ENCODE results near the gene RASAL2. TPM values are rescaled to one million over a fixed set of nuclear protein-coding genes. Genes with fewer than 3 reads are reported as not detected.

The RASAL2 gene
- total RNA-seq, 3 donors from 2014 or later: 13.0 to 17.5 (median 14.2) TPM

- Histone ChIP-seq H3K36me3 (ENCODE audit: low read depth) (no peaks in the 10 kb centered on the region), H3K4me3 (no peak overlapping the region), H3K9me3 (no peaks in the 10 kb centered on the region), H3K4me1 (ENCODE audit: low read depth) (no peaks in the 10 kb centered on the region)
- no peak for ATAC-seq
- DNase-seq: no peak
- intact Hi-C loops (cut with DNase I, micrococcal nuclease): no loop called here
- TF ChIP-seq CTCF (IDR thresholded peaks at IDR 0.05): no peak
Observed at GRCh38 chr1:178232108-178232507, 138.2 kb downstream of the RASAL2 start.

DNA sequence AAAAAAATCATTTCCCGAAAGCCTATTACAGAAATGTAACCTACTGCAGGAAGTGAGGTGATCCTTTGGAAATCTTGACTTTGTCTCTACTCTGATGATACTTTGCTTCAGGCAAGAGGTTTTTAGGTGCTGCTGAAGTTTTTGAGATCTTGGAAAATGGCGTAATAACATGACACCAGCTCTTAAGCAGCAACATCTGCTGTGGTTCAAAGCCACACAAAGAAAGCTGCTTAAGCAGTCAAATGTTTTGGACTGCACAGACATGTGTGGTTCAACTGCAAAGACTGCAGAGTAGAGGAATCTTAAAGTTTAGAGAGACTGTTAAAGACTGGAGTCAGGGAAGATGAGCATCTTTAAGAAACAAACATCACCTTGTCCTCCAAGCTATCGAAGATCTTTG lies 139.0 kb downstream of the RASAL2 start:
- H3K36me3 ChIP-seq (ENCODE audit: low read depth): no peaks in the 10 kb centered on the region
- no peaks in the 10 kb centered on the region for H3K4me1 ChIP-seq (ENCODE audit: low read depth)
- ATAC-seq (no peak), DNase-seq (no peak)
- intact Hi-C loops (cut with DNase I, micrococcal nuclease): no loop called here
- no peak for TF ChIP-seq CTCF (IDR thresholded peaks at IDR 0.05)
- no peaks in the 10 kb centered on the region for H3K9me3 ChIP-seq
- H3K4me3 ChIP-seq: no peak overlapping the region

DNA sequence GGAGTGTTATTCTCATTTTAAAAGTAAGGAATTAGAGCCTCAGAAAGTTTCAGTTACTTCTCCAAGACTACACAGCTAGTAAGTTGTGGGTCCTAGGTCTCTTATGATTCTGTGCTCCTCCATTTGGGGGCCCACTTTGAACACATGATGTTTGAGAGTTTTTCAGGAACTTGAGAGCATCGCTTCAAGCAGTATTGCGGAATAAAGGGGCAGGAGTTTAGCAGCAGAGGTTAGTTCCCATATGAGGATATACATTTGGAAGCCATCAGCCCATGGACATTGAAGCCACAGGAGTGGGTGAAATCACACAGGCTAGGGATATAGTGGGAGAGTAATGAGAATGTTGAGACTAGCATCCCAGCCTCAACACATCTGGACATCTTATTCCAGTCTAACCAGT lies 143.2 kb downstream of the RASAL2 start:
- H3K4me1 ChIP-seq (ENCODE audit: low read depth): no peaks in the 10 kb centered on the region
- H3K4me3 ChIP-seq: no peak overlapping the region
- no peak for DNase-seq
- H3K36me3 ChIP-seq (ENCODE audit: low read depth): no peaks in the 10 kb centered on the region
- no peak for TF ChIP-seq CTCF (IDR thresholded peaks at IDR 0.05)
- ATAC-seq: no peak
- intact Hi-C loops (cut with DNase I, micrococcal nuclease): no loop called here
- no peaks in the 10 kb centered on the region for H3K9me3 ChIP-seq

DNA sequence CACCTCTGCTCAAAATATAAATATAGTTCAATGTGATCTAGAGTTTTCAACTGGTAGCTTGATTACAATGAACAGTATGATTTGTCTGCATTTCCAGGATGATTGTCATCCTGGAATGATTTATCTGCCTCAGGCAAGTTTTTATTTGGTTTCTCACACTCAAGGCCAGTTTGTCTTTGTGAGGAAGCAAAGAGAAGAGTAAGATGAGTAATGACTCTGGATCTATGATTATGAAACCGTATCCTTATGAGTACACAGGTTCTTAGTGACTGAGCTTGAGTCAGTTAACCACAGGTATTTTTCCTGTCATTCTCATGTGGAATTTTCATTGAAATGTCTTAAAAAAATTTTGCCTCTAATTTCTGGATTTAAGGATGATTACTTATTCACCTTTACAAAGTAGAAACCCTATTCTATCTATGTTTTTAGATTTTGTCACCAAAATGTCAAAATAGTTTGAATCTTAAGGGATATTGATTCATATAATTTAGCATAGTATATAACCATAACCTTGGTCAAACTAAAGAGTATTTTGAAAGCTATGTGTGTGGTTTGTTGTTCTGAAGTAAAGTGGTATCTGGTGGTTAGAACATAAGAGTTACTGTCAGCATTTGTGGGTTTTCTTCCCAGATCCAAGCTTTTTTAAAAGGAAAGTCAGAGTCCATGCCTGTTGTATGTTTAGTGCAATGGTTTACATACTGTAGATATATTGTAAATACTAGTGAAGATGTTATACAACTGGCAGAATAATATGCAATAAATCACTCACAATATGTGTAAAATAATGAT lies 145.0 kb downstream of the RASAL2 start:
- no peaks in the 10 kb centered on the region for H3K36me3 ChIP-seq (ENCODE audit: low read depth)
- H3K4me3 ChIP-seq: no peak overlapping the region
- DNase-seq: no peak
- TF ChIP-seq CTCF (IDR thresholded peaks at IDR 0.05): no peak
- H3K9me3 ChIP-seq: no peaks in the 10 kb centered on the region
- H3K4me1 ChIP-seq (ENCODE audit: low read depth): no peaks in the 10 kb centered on the region
- intact Hi-C loops (cut with DNase I, micrococcal nuclease): no loop called here
- peak; percentile 65 for ATAC-seq

DNA sequence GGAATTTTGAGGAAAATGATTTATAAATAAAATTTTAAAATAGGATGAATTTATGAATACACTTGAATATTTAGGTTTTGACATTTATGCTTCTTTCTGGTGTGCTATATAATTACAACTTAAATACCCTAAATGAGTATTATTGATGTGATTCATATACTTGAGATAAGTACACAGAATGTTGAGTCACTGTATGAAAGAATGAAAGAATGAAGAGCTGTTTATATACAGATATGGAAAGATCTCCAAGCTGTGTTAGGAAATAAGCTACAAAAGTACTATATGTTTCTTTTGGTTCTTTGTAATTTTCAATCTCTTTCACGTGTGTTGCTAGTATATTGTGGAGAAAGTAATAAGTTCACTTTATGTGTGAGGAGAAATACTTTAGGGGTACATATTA lies 147.2 kb downstream of the RASAL2 start:
- no peak for DNase-seq
- no peak for TF ChIP-seq CTCF (IDR thresholded peaks at IDR 0.05)
- no peak overlapping the region for H3K4me3 ChIP-seq
- H3K36me3 ChIP-seq (ENCODE audit: low read depth): no peaks in the 10 kb centered on the region
- H3K9me3 ChIP-seq: no peaks in the 10 kb centered on the region
- H3K4me1 ChIP-seq (ENCODE audit: low read depth): no peaks in the 10 kb centered on the region
- no peak for ATAC-seq
- intact Hi-C loops (cut with DNase I, micrococcal nuclease): no loop called here
